DOHH2 (cell line): ENCODE measurements around the gene MFF.

Source experiments
- EZH2phosphoT487 ChIP-seq: fragments of 200-600 bp; sonication (generic); IDR thresholded peaks from 2 replicates; pipeline ENCODE4 v1.6.1; 2017; ENCODE audit warnings: borderline replicate concordance, mild to moderate bottlenecking, antibody characterized with exemption, low read length, moderate library complexity, mixed read lengths
- TF ChIP-seq, protein P1 (sequence below): fragments of 200-600 bp; sonication (generic); IDR thresholded peaks from one replicate; pipeline ENCODE4 v1.5.1; 2014; ENCODE audit warnings: antibody characterized with exemption, mild to moderate bottlenecking, low read depth, low read length; ENCODE audit not compliant: poor library complexity, severe bottlenecking

DNA sequence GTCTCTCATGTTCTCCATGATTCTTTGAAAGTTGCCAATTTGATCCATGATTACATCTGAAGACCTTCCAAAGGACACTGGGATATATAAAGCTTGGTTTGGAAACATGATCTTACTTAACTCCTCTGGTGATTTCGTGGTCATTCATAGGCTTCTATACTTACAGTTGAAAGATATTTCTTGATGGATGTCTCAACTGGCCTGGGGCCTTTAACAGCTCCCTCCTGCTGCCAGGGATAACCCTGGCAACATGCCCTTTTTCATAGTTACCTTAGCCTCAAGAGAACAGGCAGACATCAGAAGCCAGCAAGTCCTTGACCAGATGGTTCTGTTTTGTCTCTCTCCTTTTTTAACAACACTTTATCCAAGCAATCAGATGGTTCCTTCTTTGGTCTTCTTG lies 23.5 kb upstream of the MFF start:
- TF ChIP-seq, protein P1, sequence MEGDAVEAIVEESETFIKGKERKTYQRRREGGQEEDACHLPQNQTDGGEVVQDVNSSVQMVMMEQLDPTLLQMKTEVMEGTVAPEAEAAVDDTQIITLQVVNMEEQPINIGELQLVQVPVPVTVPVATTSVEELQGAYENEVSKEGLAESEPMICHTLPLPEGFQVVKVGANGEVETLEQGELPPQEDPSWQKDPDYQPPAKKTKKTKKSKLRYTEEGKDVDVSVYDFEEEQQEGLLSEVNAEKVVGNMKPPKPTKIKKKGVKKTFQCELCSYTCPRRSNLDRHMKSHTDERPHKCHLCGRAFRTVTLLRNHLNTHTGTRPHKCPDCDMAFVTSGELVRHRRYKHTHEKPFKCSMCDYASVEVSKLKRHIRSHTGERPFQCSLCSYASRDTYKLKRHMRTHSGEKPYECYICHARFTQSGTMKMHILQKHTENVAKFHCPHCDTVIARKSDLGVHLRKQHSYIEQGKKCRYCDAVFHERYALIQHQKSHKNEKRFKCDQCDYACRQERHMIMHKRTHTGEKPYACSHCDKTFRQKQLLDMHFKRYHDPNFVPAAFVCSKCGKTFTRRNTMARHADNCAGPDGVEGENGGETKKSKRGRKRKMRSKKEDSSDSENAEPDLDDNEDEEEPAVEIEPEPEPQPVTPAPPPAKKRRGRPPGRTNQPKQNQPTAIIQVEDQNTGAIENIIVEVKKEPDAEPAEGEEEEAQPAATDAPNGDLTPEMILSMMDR: no peak
- TF ChIP-seq EZH2phosphoT487: no peak
